CD4-positive, alpha-beta T cell (primary cell): Measurements from ENCODE around the gene CD40. TPM values are rescaled to one million over a fixed set of nuclear protein-coding genes. Genes with fewer than 3 reads are reported as not detected.

Experiments
- ATAC-seq: fragments of 200-7000 bp; cut with Tn5 transposase; one replicate; pipeline ENCODE4 v1.10.0; 2022; ENCODE audit warnings: mild to moderate bottlenecking; ENCODE audit not compliant: poor library complexity
- CTCF ChIA-PET: fragments of 350-600 bp; sonication (Branson Sonifier 250); formaldehyde crosslinking; loops from one replicate; lab custom pipeline; 2021; ENCODE audit warnings: antibody characterized with exemption, inconsistent platforms; lab: Charles Lee
- POLR2A ChIA-PET: fragments of 350-600 bp; sonication (Branson Sonifier 250); formaldehyde crosslinking; loops from one replicate; lab custom pipeline; 2021; ENCODE audit warnings: antibody characterized with exemption, inconsistent platforms; lab: Charles Lee
- DNase-seq, 14 experiments: peaks; one replicate each; pipeline ENCODE4 v3.0.0-alpha.2; 2013 to 2020; ENCODE audit warnings: mixed read lengths in 2 of 14
- H3K27ac ChIP-seq, 2 donors: one replicate each; pipeline versions ENCODE4 v1.5.1 to v1.7.0; 2013; ENCODE audit warnings: low read length in 2 of 2, low read depth in 1 of 2, mild to moderate bottlenecking in 1 of 2
- H3K27me3 ChIP-seq, 2 experiments: 1 replicate in 1 of 2; 2 replicates in 1 of 2; pipeline versions ENCODE4 v1.6.1 to v1.7.0; 2013; ENCODE audit warnings: low read length in 2 of 2, control low read depth in 1 of 2, mild to moderate bottlenecking in 1 of 2, moderate library complexity in 1 of 2; ENCODE audit not compliant: insufficient read depth in 2 of 2, control insufficient read depth in 1 of 2
- H3K36me3 ChIP-seq: one replicate; pipeline ENCODE4 v1.6.1; 2013; ENCODE audit warnings: low read length, control low read depth; ENCODE audit not compliant: insufficient read depth
- H3K4me1 ChIP-seq: one replicate; pipeline ENCODE4 v1.6.1; 2013; ENCODE audit warnings: low read length, control low read depth; ENCODE audit not compliant: insufficient read depth
- H3K4me3 ChIP-seq: one replicate; pipeline ENCODE4 v1.5.1; 2013; ENCODE audit warnings: mild to moderate bottlenecking, low read length, moderate library complexity
- H3K9me3 ChIP-seq, 2 experiments: 1 replicate in 1 of 2; 2 replicates in 1 of 2; pipeline versions ENCODE4 v1.6.1 to v1.7.0; 2013; ENCODE audit warnings: low read length in 2 of 2, mild to moderate bottlenecking in 2 of 2, control low read depth in 1 of 2, moderate library complexity in 1 of 2; ENCODE audit not compliant: control insufficient read depth in 1 of 2, insufficient read depth in 1 of 2
- H3K27ac Mint-ChIP-seq: one replicate; pipeline ENCODE4 v1.8.0; 2020; ENCODE audit warnings: mixed read lengths
- H3K27me3 Mint-ChIP-seq: one replicate; pipeline ENCODE4 v1.8.0; 2021; ENCODE audit warnings: mixed read lengths
- H3K36me3 Mint-ChIP-seq: one replicate; pipeline ENCODE4 v1.8.0; 2021; ENCODE audit warnings: low read depth, mixed read lengths
- H3K4me1 Mint-ChIP-seq: one replicate; pipeline ENCODE4 v1.8.0; 2021; ENCODE audit warnings: low read depth, mixed read lengths
- H3K4me3 Mint-ChIP-seq: one replicate; pipeline ENCODE4 v1.8.0; 2020; ENCODE audit warnings: mild to moderate bottlenecking, mixed read lengths
- H3K9me3 Mint-ChIP-seq: one replicate; pipeline ENCODE4 v1.8.0; 2020; ENCODE audit warnings: mixed read lengths
- CTCF ChIP-seq: fragments of 200-600 bp; IDR thresholded peaks from one replicate; pipeline ENCODE4 v1.8.0; 2022; ENCODE audit warnings: antibody characterized with exemption, mild to moderate bottlenecking
- intact Hi-C, 2 experiments: fragments of 100-400 bp; cut with DNase I in 1 of 2; cut with micrococcal nuclease in 1 of 2; formaldehyde crosslinking; loops; one replicate each; pipeline versions ENCODE4 v1.15.1 to v1.9.0; 2023 to 2025; cut with DNase I, micrococcal nuclease
- total RNA-seq, 174 experiments: library from RNA in 2 of 174; stranded (reverse) in 2 of 174; gene quantifications; one replicate each; pipeline ENCODE4 v1.2.3 and lab custom pipeline; 2021 to 2026

CD40 gene
- total RNA-seq, 2 experiments from 2014 or later: 1.0 to 1.2 TPM

- peaks cover 91% of the 10 kb centered on the region for H3K27me3 Mint-ChIP-seq
- no peak for ATAC-seq
Measured at GRCh38 chr20:46108976-46109375, 9.1 kb upstream of the CD40 start.

GRCh38 chr20:46111028-46111835, 6.9 kb upstream of the CD40 start:
- ATAC-seq: no peak
- H3K4me3 ChIP-seq: no peak overlapping the region
- H3K36me3 ChIP-seq: no peaks in the 10 kb centered on the region
- peaks cover 6% of the 10 kb centered on the region for H3K4me1 Mint-ChIP-seq
- H3K27ac Mint-ChIP-seq: no peak overlapping the region
- no peak overlapping the region for H3K4me3 Mint-ChIP-seq
- H3K27ac ChIP-seq: no peak overlapping the region
- ChIA-PET CTCF (no interaction called here), POLR2A (no interaction called here)
- peaks cover 91% of the 10 kb centered on the region for H3K27me3 Mint-ChIP-seq
- no peaks in the 10 kb centered on the region for H3K4me1 ChIP-seq
- intact Hi-C loops: no loop called here
- no peaks in the 10 kb centered on the region for H3K9me3 Mint-ChIP-seq
- peak in 3 of 14 experiments; percentile 27 to 72 (median 68) for DNase-seq
- TF ChIP-seq CTCF: no peak
- peaks cover 0 to 7% of the 10 kb centered on the region in 2 experiments for H3K9me3 ChIP-seq
- no peaks in the 10 kb centered on the region for H3K36me3 Mint-ChIP-seq
- H3K27me3 ChIP-seq: peaks cover 12 to 16% of the 10 kb centered on the region in 2 experiments

More at GRCh38 chr20:46108976-46109375, 9.1 kb upstream of the CD40 start:
- peaks cover 0 to 7% of the 10 kb centered on the region in 2 experiments for H3K9me3 ChIP-seq
- intact Hi-C loops: no loop called here
- no peaks in the 10 kb centered on the region for H3K4me1 ChIP-seq
- Mint-ChIP-seq H3K4me3 (no peak overlapping the region), H3K36me3 (no peaks in the 10 kb centered on the region), H3K27ac (no peak overlapping the region), H3K9me3 (no peaks in the 10 kb centered on the region), H3K4me1 (no peaks in the 10 kb centered on the region)
- no peak overlapping the region for H3K4me3 ChIP-seq
- DNase-seq: no peak
- H3K27me3 ChIP-seq: peaks cover 24% of the 10 kb centered on the region in 2 experiments
- H3K27ac ChIP-seq: no peak overlapping the region
- no peaks in the 10 kb centered on the region for H3K36me3 ChIP-seq
- POLR2A ChIA-PET: no interaction called here
- no peak for TF ChIP-seq CTCF
- CTCF ChIA-PET: no interaction called here

- DNase-seq (no peak), ATAC-seq (no peak)
- Mint-ChIP-seq H3K36me3 (no peaks in the 10 kb centered on the region), H3K4me3 (no peak overlapping the region), H3K27ac (no peak overlapping the region), H3K4me1 (peaks cover 6% of the 10 kb centered on the region), H3K27me3 (peaks cover 89% of the 10 kb centered on the region), H3K9me3 (no peaks in the 10 kb centered on the region)
- ChIA-PET POLR2A (no interaction called here), CTCF (no interaction called here)
- H3K27me3 ChIP-seq: peaks cover 12 to 16% of the 10 kb centered on the region in 2 experiments
- no peaks in the 10 kb centered on the region for H3K36me3 ChIP-seq
- H3K4me1 ChIP-seq: no peaks in the 10 kb centered on the region
- H3K9me3 ChIP-seq: peaks cover 0 to 7% of the 10 kb centered on the region in 2 experiments
- intact Hi-C loops: no loop called here
- no peak for TF ChIP-seq CTCF
- H3K4me3 ChIP-seq: no peak overlapping the region
- H3K27ac ChIP-seq: no peak overlapping the region
Measured at GRCh38 chr20:46111836-46112212, 6.3 kb upstream of the CD40 start.
